C4-2B (cell line): ENCODE results near the gene LRMDA.

Experiments
- H3K27ac ChIP-seq: fragments of 450-650 bp; 2 replicates; pipeline ENCODE4 v1.5.1; 2017
- ZFX ChIP-seq: fragments of 450-650 bp; IDR thresholded peaks from 2 replicates; pipeline ENCODE4 v1.6.1; 2017
- TF ChIP-seq, protein P1 (sequence below): fragments of 450-650 bp; conservative IDR thresholded peaks from 2 replicates; pipeline ENCODE4 v1.5.1; 2017; ENCODE audit warnings: mild to moderate bottlenecking

LRMDA gene

GRCh38 chr10:75403144-75403938 lies 28.1 kb upstream of the LRMDA start:
- TF ChIP-seq, protein P1, sequence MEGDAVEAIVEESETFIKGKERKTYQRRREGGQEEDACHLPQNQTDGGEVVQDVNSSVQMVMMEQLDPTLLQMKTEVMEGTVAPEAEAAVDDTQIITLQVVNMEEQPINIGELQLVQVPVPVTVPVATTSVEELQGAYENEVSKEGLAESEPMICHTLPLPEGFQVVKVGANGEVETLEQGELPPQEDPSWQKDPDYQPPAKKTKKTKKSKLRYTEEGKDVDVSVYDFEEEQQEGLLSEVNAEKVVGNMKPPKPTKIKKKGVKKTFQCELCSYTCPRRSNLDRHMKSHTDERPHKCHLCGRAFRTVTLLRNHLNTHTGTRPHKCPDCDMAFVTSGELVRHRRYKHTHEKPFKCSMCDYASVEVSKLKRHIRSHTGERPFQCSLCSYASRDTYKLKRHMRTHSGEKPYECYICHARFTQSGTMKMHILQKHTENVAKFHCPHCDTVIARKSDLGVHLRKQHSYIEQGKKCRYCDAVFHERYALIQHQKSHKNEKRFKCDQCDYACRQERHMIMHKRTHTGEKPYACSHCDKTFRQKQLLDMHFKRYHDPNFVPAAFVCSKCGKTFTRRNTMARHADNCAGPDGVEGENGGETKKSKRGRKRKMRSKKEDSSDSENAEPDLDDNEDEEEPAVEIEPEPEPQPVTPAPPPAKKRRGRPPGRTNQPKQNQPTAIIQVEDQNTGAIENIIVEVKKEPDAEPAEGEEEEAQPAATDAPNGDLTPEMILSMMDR = no peak
- TF ChIP-seq ZFX = no peak
- H3K27ac ChIP-seq = peak overlapping the region; percentile 77

DNA sequence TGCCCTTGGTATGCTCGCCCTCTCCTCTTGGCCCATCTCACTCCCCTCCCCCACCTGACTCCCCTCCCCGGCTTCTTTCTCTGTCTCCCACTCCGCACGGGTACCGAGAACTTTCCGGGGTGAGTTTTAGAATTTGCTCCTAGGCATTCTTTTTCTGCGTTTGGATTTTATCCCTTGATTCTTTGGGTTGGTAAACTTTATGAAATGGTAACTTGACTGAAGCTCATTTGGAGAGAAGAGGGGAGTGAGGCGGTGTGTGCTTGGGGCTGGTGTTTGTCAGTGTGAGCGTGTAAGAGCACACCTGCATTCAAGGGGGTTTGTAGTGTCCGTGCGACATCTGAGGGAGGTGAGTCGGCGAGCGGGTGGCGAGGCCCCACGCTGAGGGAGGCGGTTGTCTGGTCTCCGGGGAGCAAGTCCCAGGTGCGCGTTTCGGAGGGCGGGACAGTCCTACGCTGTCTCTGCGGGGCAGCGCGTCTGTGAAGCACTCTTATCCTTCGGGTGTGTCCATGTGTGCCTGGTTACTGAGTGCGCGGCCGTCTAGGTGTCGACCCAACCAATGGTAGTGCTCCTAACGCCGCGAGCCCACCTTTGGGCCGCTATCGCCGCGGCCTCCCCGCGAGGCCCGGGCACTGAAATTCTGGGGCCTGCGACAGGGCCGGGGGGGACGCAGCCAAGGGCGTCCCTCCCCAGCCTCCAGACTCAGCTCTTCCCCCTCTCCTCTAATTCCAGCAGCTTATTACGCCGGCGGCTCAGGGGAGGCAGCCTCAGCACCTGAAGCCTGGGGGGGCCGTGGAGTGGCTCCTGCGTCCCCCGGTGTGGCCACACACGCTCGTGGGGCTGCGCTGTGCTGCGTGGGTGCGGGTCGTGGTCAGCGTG lies 27.2 kb upstream of the LRMDA start:
- TF ChIP-seq, protein P1 = no peak
- no peak for TF ChIP-seq ZFX
- peak overlapping the region; percentile 77 for H3K27ac ChIP-seq

- no peak overlapping the region for H3K27ac ChIP-seq
- TF ChIP-seq ZFX = no peak
- TF ChIP-seq, protein P1 = no peak
These were observed 26.4 kb upstream of the LRMDA start for GRCh38 chr10:75404815-75405597.

DNA sequence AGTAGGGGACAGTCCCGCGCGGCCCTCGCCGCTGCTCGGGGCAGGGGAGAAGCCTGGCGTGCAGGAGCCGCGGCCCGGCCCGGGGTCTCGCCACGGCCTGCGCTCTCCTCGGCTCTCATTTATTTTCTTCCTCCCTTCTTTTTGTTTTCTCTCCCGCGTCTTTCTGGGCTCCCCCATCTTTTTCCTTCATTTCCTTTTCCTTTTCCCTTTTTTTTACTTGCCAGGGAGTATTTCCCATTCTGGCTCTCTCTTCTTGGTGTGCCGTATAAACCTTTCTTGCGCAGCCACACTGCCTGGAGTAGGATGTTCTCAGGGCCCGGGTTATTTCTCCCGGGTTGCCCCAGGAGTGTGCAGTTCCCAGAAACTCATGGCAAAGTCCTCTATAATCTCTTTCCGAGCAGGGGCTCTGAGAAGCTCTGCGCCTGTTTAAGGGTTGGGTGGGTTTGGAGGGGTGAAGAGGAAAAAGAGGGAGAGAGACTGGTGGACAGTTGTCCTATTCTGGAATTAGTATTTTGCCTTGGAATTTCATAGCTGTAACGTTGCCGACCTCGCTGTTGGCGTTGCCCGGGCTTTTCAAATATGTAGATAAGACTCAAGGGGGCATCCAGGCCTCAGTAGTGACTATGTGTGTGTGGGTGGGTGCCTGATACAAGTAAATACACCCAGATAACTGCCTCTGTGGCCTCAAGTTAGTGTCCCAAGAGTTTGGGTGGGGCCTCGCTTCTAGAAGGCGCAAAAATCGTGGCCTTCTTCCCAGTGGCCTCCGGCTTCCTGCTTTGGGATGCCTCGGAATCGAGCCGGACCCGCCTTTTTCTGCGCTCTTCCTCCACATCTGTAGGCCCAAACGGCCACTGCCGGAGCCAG lies 25.6 kb upstream of the LRMDA start:
- no peak overlapping the region for H3K27ac ChIP-seq
- TF ChIP-seq ZFX = no peak
- TF ChIP-seq, protein P1 = no peak

GRCh38 chr10:75406462-75407223 lies 24.8 kb upstream of the LRMDA start:
- TF ChIP-seq, protein P1 = no peak
- TF ChIP-seq ZFX = no peak
- H3K27ac ChIP-seq = no peak overlapping the region

- H3K27ac ChIP-seq = no peak overlapping the region
- TF ChIP-seq ZFX = no peak
- TF ChIP-seq, protein P1 = no peak
These were observed 24.2 kb upstream of the LRMDA start for GRCh38 chr10:75407224-75407712.
